ENCODE measurements around the gene LIN7B. TPM values are rescaled to one million over a fixed set of nuclear protein-coding genes. Genes with fewer than 3 reads are reported as not detected.

LIN7B gene
- total and polyA plus RNA-seq, 9 of the 15 experiments (the other 6 are each of a cell fraction or from before 2014, with no cell fraction given): 0.89 to 15.7 (median 4.0) TPM

DNA sequence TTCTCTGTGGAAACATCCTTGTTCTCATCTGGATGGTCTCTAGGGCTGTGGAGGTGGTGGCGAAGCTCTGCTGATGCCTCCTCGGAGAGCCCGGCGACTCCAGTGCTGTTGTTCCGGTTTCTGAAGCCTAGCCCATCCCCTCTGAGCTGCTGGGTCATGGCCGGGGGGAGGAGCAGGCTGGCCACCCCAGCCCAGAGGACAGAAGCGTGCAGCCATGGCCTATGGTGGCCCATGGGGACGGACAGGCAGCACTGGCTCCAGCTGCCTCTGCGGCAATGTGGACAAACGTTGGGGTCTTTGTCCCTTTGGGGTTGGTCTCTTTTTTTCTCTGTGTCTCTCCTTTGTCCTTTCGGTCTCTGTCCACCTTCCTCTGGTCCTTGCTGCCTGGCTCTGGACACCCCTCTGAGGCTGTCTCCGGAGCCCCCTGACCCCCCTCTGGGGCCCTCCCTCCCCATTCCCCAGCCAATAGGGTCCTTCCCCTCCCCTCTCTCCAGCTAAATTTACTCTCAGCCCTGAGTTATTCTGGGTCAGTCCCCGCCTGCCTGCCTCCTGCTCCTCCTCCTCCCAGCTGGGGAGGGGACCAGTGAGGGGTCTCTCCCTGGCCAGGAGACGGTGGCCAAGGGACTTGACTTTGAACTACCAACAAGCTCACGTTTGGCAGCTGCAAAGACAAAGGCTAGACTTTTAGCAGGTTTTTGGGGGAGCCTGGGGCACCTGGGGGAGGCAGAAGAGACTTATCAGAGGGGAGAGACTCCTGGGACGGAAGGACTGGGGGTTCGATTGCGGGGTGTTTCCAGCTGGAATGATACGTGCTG, 41.0 kb downstream of the LIN7B start, which contains the start of gene HRC (continued):
- TF ChIP-seq, protein P1, sequence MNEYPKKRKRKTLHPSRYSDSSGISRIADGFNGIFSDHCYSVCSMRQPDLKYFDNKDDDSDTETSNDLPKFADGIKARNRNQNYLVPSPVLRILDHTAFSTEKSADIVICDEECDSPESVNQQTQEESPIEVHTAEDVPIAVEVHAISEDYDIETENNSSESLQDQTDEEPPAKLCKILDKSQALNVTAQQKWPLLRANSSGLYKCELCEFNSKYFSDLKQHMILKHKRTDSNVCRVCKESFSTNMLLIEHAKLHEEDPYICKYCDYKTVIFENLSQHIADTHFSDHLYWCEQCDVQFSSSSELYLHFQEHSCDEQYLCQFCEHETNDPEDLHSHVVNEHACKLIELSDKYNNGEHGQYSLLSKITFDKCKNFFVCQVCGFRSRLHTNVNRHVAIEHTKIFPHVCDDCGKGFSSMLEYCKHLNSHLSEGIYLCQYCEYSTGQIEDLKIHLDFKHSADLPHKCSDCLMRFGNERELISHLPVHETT (CRISPR knock-in tag; conservative IDR thresholded peaks at IDR 0.05 in 1 of 2, IDR thresholded peaks at IDR 0.05 in 1 of 2): no peak
- TF ChIP-seq, protein P2, sequence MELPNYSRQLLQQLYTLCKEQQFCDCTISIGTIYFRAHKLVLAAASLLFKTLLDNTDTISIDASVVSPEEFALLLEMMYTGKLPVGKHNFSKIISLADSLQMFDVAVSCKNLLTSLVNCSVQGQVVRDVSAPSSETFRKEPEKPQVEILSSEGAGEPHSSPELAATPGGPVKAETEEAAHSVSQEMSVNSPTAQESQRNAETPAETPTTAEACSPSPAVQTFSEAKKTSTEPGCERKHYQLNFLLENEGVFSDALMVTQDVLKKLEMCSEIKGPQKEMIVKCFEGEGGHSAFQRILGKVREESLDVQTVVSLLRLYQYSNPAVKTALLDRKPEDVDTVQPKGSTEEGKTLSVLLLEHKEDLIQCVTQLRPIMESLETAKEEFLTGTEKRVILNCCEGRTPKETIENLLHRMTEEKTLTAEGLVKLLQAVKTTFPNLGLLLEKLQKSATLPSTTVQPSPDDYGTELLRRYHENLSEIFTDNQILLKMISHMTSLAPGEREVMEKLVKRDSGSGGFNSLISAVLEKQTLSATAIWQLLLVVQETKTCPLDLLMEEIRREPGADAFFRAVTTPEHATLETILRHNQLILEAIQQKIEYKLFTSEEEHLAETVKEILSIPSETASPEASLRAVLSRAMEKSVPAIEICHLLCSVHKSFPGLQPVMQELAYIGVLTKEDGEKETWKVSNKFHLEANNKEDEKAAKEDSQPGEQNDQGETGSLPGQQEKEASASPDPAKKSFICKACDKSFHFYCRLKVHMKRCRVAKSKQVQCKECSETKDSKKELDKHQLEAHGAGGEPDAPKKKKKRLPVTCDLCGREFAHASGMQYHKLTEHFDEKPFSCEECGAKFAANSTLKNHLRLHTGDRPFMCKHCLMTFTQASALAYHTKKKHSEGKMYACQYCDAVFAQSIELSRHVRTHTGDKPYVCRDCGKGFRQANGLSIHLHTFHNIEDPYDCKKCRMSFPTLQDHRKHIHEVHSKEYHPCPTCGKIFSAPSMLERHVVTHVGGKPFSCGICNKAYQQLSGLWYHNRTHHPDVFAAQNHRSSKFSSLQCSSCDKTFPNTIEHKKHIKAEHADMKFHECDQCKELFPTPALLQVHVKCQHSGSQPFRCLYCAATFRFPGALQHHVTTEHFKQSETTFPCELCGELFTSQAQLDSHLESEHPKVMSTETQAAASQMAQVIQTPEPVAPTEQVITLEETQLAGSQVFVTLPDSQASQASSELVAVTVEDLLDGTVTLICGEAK (IDR thresholded peaks at IDR 0.05): 0 out of 2 replicates have a peak, but pooled peaks have one; percentile 32
- TF ChIP-seq, protein P2 (CRISPR knock-in tag; IDR thresholded peaks at IDR 0.05): no peak
- no peak for TF ChIP-seq NFXL1 (CRISPR knock-in tag; IDR thresholded peaks at IDR 0.05)
- TF ChIP-seq, protein P3, sequence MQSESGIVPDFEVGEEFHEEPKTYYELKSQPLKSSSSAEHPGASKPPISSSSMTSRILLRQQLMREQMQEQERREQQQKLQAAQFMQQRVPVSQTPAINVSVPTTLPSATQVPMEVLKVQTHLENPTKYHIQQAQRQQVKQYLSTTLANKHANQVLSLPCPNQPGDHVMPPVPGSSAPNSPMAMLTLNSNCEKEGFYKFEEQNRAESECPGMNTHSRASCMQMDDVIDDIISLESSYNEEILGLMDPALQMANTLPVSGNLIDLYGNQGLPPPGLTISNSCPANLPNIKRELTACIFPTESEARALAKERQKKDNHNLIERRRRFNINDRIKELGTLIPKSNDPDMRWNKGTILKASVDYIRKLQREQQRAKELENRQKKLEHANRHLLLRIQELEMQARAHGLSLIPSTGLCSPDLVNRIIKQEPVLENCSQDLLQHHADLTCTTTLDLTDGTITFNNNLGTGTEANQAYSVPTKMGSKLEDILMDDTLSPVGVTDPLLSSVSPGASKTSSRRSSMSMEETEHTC (IDR thresholded peaks at IDR 0.05): no peak
- no peak for TF ChIP-seq PURB (CRISPR knock-in tag; IDR thresholded peaks at IDR 0.05; ENCODE audit: low read depth)
- no peak for TF ChIP-seq ZFPM2 (CRISPR knock-in tag; IDR thresholded peaks at IDR 0.05)
- TF ChIP-seq, protein P4, sequence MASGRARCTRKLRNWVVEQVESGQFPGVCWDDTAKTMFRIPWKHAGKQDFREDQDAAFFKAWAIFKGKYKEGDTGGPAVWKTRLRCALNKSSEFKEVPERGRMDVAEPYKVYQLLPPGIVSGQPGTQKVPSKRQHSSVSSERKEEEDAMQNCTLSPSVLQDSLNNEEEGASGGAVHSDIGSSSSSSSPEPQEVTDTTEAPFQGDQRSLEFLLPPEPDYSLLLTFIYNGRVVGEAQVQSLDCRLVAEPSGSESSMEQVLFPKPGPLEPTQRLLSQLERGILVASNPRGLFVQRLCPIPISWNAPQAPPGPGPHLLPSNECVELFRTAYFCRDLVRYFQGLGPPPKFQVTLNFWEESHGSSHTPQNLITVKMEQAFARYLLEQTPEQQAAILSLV (tag; IDR thresholded peaks at IDR 0.05): 0 out of 2 replicates have a peak, but pooled peaks have one; percentile 34
- 0 out of 2 replicates have a peak, but pooled peaks have one; percentile 19 for TF ChIP-seq ETV5 (CRISPR knock-in tag; IDR thresholded peaks at IDR 0.05; ENCODE audit: low read depth)
- peak; percentile 81 for TF ChIP-seq NBN (IDR thresholded peaks at IDR 0.05; ENCODE audit: low read depth)
